Measurements from ENCODE around the gene RPH3AL.
A peak's percentile ranks its signal among the peaks of the same experiment; 100 is the strongest.

The RPH3AL gene

GRCh38 chr17:307741-308507 lies 44.7 kb downstream of the RPH3AL start:
- Histone ChIP-seq H3K36me3 (ENCODE audit: control insufficient read depth, insufficient read depth, low read length) (no peaks in the 10 kb centered on the region), H3K27ac (ENCODE audit: low read depth, low read length) (no peak overlapping the region), H2BK15ac (replicated peaks; ENCODE audit: low read depth) (no peak overlapping the region), H3K79me2 (ENCODE audit: control insufficient read depth, insufficient read depth, low read length) (no peaks in the 10 kb centered on the region), H3K4me2 (ENCODE audit: low read length) (no peak overlapping the region), H3K9ac (ENCODE audit: low read length) (no peak overlapping the region), H3K27me3 (ENCODE audit: insufficient read depth, low read length, poor library complexity) (no peaks in the 10 kb centered on the region), H2BK120ac (ENCODE audit: low read depth, low read length) (no peak overlapping the region), H3K56ac (ENCODE audit: low read length) (no peak overlapping the region), H4K5ac (ENCODE audit: low read length) (no peak overlapping the region), H2BK5ac (ENCODE audit: low read length) (no peak overlapping the region), H3K4ac (ENCODE audit: low read depth, low read length) (no peak overlapping the region), H3K4me1 (ENCODE audit: control insufficient read depth, low read depth, low read length) (peaks cover 3% of the 10 kb centered on the region), H3K23ac (ENCODE audit: low read length) (no peak overlapping the region), H3K4me3 (ENCODE audit: low read length) (no peak overlapping the region), H3K18ac (ENCODE audit: low read length) (no peak overlapping the region), H3K79me1 (ENCODE audit: low read length) (no peaks in the 10 kb centered on the region), H2AK5ac (ENCODE audit: low read length) (no peak overlapping the region), H4K8ac (ENCODE audit: low read depth, low read length) (no peak overlapping the region)
- no CpG with 5 or more reads among the region's 22 CpGs for WGBS (ENCODE audit: extremely low coverage, insufficient coverage, low lambda C conversion rate)
- no peak for DNase-seq

GRCh38 chr17:307295-307691 lies 45.3 kb downstream of the RPH3AL start:
- H3K56ac ChIP-seq (ENCODE audit: low read length), result no peak overlapping the region
- H3K4me3 ChIP-seq (ENCODE audit: low read length), result no peak overlapping the region
- H3K27ac ChIP-seq (ENCODE audit: low read depth, low read length), result no peak overlapping the region
- no peak overlapping the region for H2AK5ac ChIP-seq (ENCODE audit: low read length)
- peaks cover 3% of the 10 kb centered on the region for H3K4me1 ChIP-seq (ENCODE audit: control insufficient read depth, low read depth, low read length)
- no peak overlapping the region for H3K9ac ChIP-seq (ENCODE audit: low read length)
- H3K27me3 ChIP-seq (ENCODE audit: insufficient read depth, low read length, poor library complexity), result no peaks in the 10 kb centered on the region
- H3K79me2 ChIP-seq (ENCODE audit: control insufficient read depth, insufficient read depth, low read length), result no peaks in the 10 kb centered on the region
- no peak overlapping the region for H3K18ac ChIP-seq (ENCODE audit: low read length)
- no peaks in the 10 kb centered on the region for H3K79me1 ChIP-seq (ENCODE audit: low read length)
- no peak overlapping the region for H4K8ac ChIP-seq (ENCODE audit: low read depth, low read length)
- no peak overlapping the region for H3K4ac ChIP-seq (ENCODE audit: low read depth, low read length)
- no CpG with 5 or more reads among the region's 16 CpGs for WGBS (ENCODE audit: extremely low coverage, insufficient coverage, low lambda C conversion rate)
- H3K4me2 ChIP-seq (ENCODE audit: low read length), result no peak overlapping the region
- no peak overlapping the region for H2BK15ac ChIP-seq (replicated peaks; ENCODE audit: low read depth)
- H4K5ac ChIP-seq (ENCODE audit: low read length), result no peak overlapping the region
- no peak overlapping the region for H2BK120ac ChIP-seq (ENCODE audit: low read depth, low read length)
- H3K23ac ChIP-seq (ENCODE audit: low read length), result no peak overlapping the region
- no peaks in the 10 kb centered on the region for H3K36me3 ChIP-seq (ENCODE audit: control insufficient read depth, insufficient read depth, low read length)
- no peak overlapping the region for H2BK5ac ChIP-seq (ENCODE audit: low read length)
- no peak for DNase-seq

DNA sequence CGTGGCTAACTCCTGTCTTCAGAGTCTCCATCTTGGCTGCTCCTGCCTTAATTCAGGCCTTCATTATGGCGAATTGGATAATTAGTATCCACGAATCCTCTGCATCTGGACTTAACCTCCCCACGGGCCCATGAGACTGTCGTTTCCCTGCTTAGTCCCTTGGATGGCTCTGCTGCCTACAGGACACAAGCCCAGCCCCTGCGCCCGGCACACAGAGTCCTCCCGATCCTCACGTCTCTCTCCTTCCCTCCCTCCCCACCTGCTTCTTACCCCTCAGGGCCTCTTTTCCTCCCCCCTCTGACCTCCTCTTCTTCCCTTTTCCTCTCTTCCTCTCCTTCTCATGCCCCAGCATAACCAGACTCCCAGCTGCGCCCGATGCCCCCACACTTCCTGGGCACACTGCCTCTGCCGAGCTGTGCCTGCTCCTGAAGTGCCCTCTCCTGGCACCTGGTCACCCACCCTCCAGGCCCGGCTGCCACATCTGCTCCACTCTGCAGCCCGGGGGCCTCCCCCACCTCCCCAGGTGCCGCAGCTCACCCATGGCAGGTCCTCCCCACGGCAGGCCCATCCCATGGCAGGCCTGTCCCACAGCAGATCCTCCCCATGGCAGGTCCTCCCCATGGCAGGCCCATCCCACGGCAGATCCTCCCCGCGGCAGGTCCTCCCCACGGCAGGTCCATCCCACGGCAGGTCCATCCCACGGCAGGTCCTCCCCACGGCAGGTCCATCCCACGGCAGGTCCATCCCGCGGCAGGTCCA lies 45.9 kb downstream of the RPH3AL start:
- no peak overlapping the region for H3K18ac ChIP-seq (ENCODE audit: low read length)
- no peak overlapping the region for H2BK15ac ChIP-seq (replicated peaks; ENCODE audit: low read depth)
- no peaks in the 10 kb centered on the region for H3K79me2 ChIP-seq (ENCODE audit: control insufficient read depth, insufficient read depth, low read length)
- no peak overlapping the region for H3K9ac ChIP-seq (ENCODE audit: low read length)
- no peak overlapping the region for H3K4me2 ChIP-seq (ENCODE audit: low read length)
- no peak overlapping the region for H3K27ac ChIP-seq (ENCODE audit: low read depth, low read length)
- no peak overlapping the region for H3K56ac ChIP-seq (ENCODE audit: low read length)
- H3K79me1 ChIP-seq (ENCODE audit: low read length), result no peaks in the 10 kb centered on the region
- H3K27me3 ChIP-seq (ENCODE audit: insufficient read depth, low read length, poor library complexity), result no peaks in the 10 kb centered on the region
- H3K23ac ChIP-seq (ENCODE audit: low read length), result no peak overlapping the region
- H2AK5ac ChIP-seq (ENCODE audit: low read length), result no peak overlapping the region
- H3K4me1 ChIP-seq (ENCODE audit: control insufficient read depth, low read depth, low read length), result peaks cover 3% of the 10 kb centered on the region
- no peak overlapping the region for H2BK5ac ChIP-seq (ENCODE audit: low read length)
- no peaks in the 10 kb centered on the region for H3K36me3 ChIP-seq (ENCODE audit: control insufficient read depth, insufficient read depth, low read length)
- H4K5ac ChIP-seq (ENCODE audit: low read length), result no peak overlapping the region
- no peak overlapping the region for H3K4ac ChIP-seq (ENCODE audit: low read depth, low read length)
- no peak overlapping the region for H4K8ac ChIP-seq (ENCODE audit: low read depth, low read length)
- whole genome bisulfite sequencing (ENCODE audit: extremely low coverage, insufficient coverage, low lambda C conversion rate), result no CpG with 5 or more reads among the region's 26 CpGs
- DNase-seq, result no peak
- H2BK120ac ChIP-seq (ENCODE audit: low read depth, low read length), result no peak overlapping the region
- H3K4me3 ChIP-seq (ENCODE audit: low read length), result no peak overlapping the region

DNA sequence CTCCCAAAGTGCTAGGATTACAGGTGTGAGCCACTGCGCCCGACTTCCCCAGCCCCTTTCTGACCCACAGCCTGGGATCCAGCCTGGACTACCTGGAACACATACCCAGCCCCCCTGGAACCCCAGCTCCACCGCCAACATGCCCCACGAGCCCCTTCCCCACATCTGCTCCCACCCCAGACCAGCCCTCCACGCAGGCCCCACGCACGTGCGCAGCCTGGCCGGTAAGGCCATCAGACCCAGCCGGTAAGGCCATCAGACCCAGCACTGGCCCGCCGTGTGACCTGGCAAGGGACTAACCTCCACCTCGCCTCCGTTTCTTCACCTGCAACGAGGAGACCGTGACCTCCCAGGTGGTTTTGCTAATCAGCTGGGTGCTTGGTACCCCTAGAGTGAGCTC lies 46.5 kb downstream of the RPH3AL start:
- H3K23ac ChIP-seq (ENCODE audit: low read length), result no peak overlapping the region
- H3K79me2 ChIP-seq (ENCODE audit: control insufficient read depth, insufficient read depth, low read length), result no peaks in the 10 kb centered on the region
- no peaks in the 10 kb centered on the region for H3K79me1 ChIP-seq (ENCODE audit: low read length)
- H3K27ac ChIP-seq (ENCODE audit: low read depth, low read length), result no peak overlapping the region
- H3K56ac ChIP-seq (ENCODE audit: low read length), result no peak overlapping the region
- no peak overlapping the region for H2BK5ac ChIP-seq (ENCODE audit: low read length)
- no peak overlapping the region for H4K8ac ChIP-seq (ENCODE audit: low read depth, low read length)
- H3K4me2 ChIP-seq (ENCODE audit: low read length), result no peak overlapping the region
- H3K36me3 ChIP-seq (ENCODE audit: control insufficient read depth, insufficient read depth, low read length), result no peaks in the 10 kb centered on the region
- H2BK120ac ChIP-seq (ENCODE audit: low read depth, low read length), result no peak overlapping the region
- peaks cover 3% of the 10 kb centered on the region for H3K4me1 ChIP-seq (ENCODE audit: control insufficient read depth, low read depth, low read length)
- no peak overlapping the region for H3K18ac ChIP-seq (ENCODE audit: low read length)
- no peak overlapping the region for H2AK5ac ChIP-seq (ENCODE audit: low read length)
- DNase-seq, result no peak
- no CpG with 5 or more reads among the region's 16 CpGs for WGBS (ENCODE audit: extremely low coverage, insufficient coverage, low lambda C conversion rate)
- no peak overlapping the region for H3K9ac ChIP-seq (ENCODE audit: low read length)
- H3K27me3 ChIP-seq (ENCODE audit: insufficient read depth, low read length, poor library complexity), result no peaks in the 10 kb centered on the region
- no peak overlapping the region for H3K4ac ChIP-seq (ENCODE audit: low read depth, low read length)
- no peak overlapping the region for H4K5ac ChIP-seq (ENCODE audit: low read length)
- H3K4me3 ChIP-seq (ENCODE audit: low read length), result no peak overlapping the region
- H2BK15ac ChIP-seq (replicated peaks; ENCODE audit: low read depth), result no peak overlapping the region

GRCh38 chr17:305090-305976 lies 47.3 kb downstream of the RPH3AL start:
- H3K79me1 ChIP-seq (ENCODE audit: low read length), result no peaks in the 10 kb centered on the region
- no peak overlapping the region for H2AK5ac ChIP-seq (ENCODE audit: low read length)
- H2BK5ac ChIP-seq (ENCODE audit: low read length), result no peak overlapping the region
- no peak overlapping the region for H2BK120ac ChIP-seq (ENCODE audit: low read depth, low read length)
- H3K56ac ChIP-seq (ENCODE audit: low read length), result no peak overlapping the region
- H3K4me2 ChIP-seq (ENCODE audit: low read length), result no peak overlapping the region
- no CpG with 5 or more reads among the region's 28 CpGs for WGBS (ENCODE audit: extremely low coverage, insufficient coverage, low lambda C conversion rate)
- no peak overlapping the region for H4K5ac ChIP-seq (ENCODE audit: low read length)
- no peak overlapping the region for H3K9ac ChIP-seq (ENCODE audit: low read length)
- no peak overlapping the region for H3K27ac ChIP-seq (ENCODE audit: low read depth, low read length)
- no peaks in the 10 kb centered on the region for H3K36me3 ChIP-seq (ENCODE audit: control insufficient read depth, insufficient read depth, low read length)
- no peak overlapping the region for H2BK15ac ChIP-seq (replicated peaks; ENCODE audit: low read depth)
- H3K27me3 ChIP-seq (ENCODE audit: insufficient read depth, low read length, poor library complexity), result no peaks in the 10 kb centered on the region
- peaks cover 3% of the 10 kb centered on the region for H3K4me1 ChIP-seq (ENCODE audit: control insufficient read depth, low read depth, low read length)
- H3K4me3 ChIP-seq (ENCODE audit: low read length), result no peak overlapping the region
- peak; percentile 43 for DNase-seq
- H3K4ac ChIP-seq (ENCODE audit: low read depth, low read length), result no peak overlapping the region
- H3K79me2 ChIP-seq (ENCODE audit: control insufficient read depth, insufficient read depth, low read length), result no peaks in the 10 kb centered on the region
- no peak overlapping the region for H3K18ac ChIP-seq (ENCODE audit: low read length)
- no peak overlapping the region for H3K23ac ChIP-seq (ENCODE audit: low read length)
- H4K8ac ChIP-seq (ENCODE audit: low read depth, low read length), result no peak overlapping the region
